Measurements from ENCODE around the gene BORCS8.
"Not testable (repeated sequence)": the region's sequence is repeated elsewhere in the genome, so short reads cannot be mapped to it uniquely, and the experiment has no call there.

BORCS8 gene

DNA sequence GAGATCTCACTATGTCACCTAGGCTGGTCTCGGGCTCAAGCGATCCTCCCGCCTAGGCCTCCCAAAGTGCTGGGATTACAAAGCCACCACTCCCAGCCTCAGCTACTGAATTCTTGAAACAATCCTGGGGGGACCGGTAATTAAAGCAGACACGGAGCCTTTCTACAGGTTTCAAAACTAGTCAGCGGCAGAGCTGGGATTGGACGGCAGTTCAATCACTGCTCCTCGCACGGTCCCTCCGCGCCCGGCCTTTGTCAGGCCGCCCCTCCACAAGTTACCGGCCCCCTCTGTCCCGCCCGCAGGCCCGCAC is 229 bp downstream of the BORCS8 start:
- TF ChIP-seq, protein P1, sequence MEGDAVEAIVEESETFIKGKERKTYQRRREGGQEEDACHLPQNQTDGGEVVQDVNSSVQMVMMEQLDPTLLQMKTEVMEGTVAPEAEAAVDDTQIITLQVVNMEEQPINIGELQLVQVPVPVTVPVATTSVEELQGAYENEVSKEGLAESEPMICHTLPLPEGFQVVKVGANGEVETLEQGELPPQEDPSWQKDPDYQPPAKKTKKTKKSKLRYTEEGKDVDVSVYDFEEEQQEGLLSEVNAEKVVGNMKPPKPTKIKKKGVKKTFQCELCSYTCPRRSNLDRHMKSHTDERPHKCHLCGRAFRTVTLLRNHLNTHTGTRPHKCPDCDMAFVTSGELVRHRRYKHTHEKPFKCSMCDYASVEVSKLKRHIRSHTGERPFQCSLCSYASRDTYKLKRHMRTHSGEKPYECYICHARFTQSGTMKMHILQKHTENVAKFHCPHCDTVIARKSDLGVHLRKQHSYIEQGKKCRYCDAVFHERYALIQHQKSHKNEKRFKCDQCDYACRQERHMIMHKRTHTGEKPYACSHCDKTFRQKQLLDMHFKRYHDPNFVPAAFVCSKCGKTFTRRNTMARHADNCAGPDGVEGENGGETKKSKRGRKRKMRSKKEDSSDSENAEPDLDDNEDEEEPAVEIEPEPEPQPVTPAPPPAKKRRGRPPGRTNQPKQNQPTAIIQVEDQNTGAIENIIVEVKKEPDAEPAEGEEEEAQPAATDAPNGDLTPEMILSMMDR (IDR thresholded peaks at IDR 0.05; ENCODE audit: control extremely low read depth, extremely low read depth, low read depth, missing control alignments), result no peak
- POLR2A ChIA-PET, result interaction anchor here (0.7 kb wide), 1 partner anchor 18 kb away, joined by 4 read pairs; no protein-coding TSS in a partner anchor
- DNase-seq (ENCODE audit: extremely low spot score), result no peak
- CTCF ChIA-PET, result interaction anchor here (0.9 to 2.9 kb wide), 3 partner anchors 17 to 45 kb away, joined by 3 to 11 read pairs (median 6); partner anchors contain the start of gene MEF2B

DNA sequence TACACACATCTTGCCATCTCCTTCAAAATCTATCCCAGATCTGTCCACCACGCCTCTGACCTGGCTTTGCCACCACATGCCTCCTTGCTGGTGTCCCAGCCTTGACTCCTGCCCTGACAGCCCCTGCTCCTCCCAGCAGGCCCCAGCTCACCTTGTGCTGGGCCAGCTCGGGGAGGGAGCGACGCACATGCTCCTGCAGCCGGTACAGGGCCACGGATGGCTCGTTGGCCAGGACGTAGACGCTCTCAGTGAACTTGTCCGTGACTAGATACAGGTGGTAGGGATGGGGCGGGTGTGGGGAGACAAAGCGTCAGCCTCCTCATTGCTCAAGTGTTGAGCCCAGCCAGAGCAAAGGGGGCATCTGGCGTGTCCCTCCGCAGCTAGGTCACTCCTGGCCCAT is 5.2 kb downstream of the BORCS8 start:
- ChIA-PET POLR2A (no interaction called here), CTCF (interaction anchor here (0.7 to 2.0 kb wide), 2 partner anchors 12 to 30 kb away, joined by 3 to 8 read pairs; no protein-coding TSS in a partner anchor)
- no peak for DNase-seq (ENCODE audit: extremely low spot score)
- TF ChIP-seq, protein P1 (IDR thresholded peaks at IDR 0.05; ENCODE audit: control extremely low read depth, extremely low read depth, low read depth, missing control alignments), result no peak

DNA sequence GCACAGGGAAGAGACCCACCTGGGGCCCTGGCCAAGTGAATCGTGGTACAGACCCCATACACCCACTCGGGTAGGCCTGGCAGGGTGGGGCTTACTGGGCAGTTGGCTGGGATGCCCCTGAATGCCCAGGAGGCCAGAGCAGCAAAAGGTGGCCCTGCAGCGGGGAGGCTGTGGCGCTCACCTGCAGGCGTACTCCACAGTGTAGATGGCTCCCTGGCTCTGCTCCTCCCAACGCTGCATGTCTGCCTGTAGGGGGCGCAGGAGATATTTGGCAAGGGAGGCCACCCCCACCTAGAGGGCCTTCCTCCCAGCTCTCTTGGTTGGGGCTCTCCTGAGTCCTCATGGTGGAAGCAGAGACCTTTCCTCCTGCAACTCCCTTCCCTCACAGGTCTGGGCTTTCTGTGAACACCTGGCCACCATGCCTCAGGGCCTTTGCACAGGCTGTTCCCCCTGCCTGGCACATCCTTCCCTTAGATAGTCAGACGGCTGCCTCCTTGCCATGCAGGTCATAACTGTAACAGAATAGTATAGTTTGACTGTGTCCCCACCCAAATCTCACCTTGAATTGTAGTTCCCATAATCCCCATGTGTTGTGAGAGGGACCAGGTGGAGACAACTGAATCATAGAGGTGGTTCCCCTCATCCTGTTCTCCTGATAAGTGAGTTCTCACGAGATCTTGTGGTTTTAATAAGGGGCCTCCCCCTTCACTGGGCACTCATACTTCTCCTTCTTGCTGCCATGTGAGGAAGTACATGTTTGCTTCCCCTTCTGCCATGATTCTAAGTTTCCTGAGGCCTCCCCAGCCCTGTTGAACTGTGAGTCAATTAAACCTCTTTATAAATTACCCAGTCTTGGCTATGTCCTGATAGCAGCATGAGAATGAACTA is 5.9 kb downstream of the BORCS8 start:
- POLR2A ChIA-PET, result no interaction called here
- TF ChIP-seq, protein P1 (IDR thresholded peaks at IDR 0.05; ENCODE audit: control extremely low read depth, extremely low read depth, low read depth, missing control alignments), result peak; percentile 46
- CTCF ChIA-PET, result interaction anchor here (2.0 to 2.9 kb wide), 2 partner anchors 11 to 12 kb away, joined by 8 to 21 read pairs; no protein-coding TSS in a partner anchor
- DNase-seq (ENCODE audit: extremely low spot score), result no peak

DNA sequence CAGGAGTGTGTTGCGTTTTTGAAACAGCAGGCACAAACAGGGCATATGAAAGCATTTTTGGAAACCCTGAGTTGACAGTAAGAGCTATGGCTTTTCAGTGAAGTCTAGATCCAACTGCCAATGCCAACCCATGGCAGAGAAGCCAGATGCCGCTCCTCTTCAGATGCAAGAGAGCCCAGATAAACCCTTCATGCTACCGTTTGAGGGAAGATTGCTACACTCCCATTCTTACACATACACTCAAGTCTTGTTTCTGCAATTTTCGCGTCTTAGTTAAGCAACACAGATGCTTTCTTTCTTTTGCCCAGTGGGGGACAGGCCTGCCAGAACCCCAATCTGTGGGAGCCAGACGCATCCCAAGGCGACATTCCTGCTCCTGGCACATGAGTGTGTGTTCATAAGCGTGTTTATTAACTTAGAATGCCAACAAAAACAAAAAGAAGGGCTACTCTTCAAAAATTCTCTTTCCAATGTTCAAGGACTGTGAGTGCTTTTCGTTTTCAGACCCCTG is 10.4 kb downstream of the BORCS8 start:
- DNase-seq (ENCODE audit: extremely low spot score), result no peak
- ChIA-PET CTCF (no interaction called here), POLR2A (no interaction called here)
- TF ChIP-seq, protein P1 (IDR thresholded peaks at IDR 0.05; ENCODE audit: control extremely low read depth, extremely low read depth, low read depth, missing control alignments), result no peak

DNA sequence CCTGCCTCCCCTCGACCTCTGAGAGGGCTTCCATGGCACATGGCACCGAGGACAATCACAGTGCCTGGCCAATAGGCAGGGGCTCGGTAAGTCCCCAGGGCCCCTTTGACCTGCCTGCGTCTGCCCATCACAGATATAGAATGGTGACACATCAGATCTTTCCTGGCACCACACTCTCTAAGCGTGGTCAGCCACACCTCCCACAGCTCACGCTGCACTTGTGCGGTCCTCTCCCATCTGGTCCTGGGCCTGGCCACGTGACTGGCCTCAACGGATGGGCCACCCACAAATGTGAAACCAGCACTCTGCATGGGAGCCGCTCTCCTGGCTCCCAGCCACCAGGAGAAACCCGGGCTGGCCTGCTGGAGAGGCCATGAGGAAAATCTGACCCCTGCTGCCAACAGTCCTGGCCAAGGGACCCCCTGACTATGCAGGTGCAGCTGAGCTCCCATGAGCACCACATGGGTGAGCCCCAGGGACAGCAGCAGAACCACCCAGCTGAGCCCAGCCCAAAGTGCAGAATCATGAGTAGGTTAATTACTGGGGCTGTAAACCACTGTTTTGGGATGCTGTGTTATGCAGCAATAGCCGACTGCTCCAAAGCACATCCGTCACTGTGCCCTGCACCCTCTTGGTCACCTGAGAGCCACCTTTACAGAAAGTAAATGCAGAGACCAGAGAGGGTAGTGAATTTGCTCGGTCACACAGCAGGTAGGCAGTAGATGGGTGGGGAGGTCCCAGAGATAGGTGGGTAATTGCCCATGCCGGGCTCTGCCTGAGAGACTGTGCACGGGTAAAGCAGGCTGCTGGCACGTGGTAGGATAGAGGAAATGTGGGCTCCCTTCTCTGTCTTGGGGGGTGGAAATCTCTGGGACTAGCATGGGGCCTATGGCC is 12.2 kb downstream of the BORCS8 start:
- ChIA-PET CTCF (interaction anchor here (14.0 kb wide), 1 partner anchor 34 kb away, joined by 302 read pairs; no protein-coding TSS in a partner anchor), POLR2A (no interaction called here)
- TF ChIP-seq, protein P1 (IDR thresholded peaks at IDR 0.05; ENCODE audit: control extremely low read depth, extremely low read depth, low read depth, missing control alignments), result no peak
- no peak for DNase-seq (ENCODE audit: extremely low spot score)

- no peak for DNase-seq (ENCODE audit: extremely low spot score)
- TF ChIP-seq, protein P1 (IDR thresholded peaks at IDR 0.05; ENCODE audit: control extremely low read depth, extremely low read depth, low read depth, missing control alignments), result no peak
- ChIA-PET CTCF (interaction anchor here (1.3 to 14.0 kb wide), 7 partner anchors 10 to 123 kb away, joined by 3 to 302 read pairs (median 20); no protein-coding TSS in a partner anchor), POLR2A (interaction anchor here (0.6 kb wide), 1 partner anchor 162 kb away, joined by 3 read pairs; no protein-coding TSS in a partner anchor)
Measured at GRCh38 chr19:19176950-19177349, 15.0 kb downstream of the BORCS8 start.

- CTCF ChIA-PET, result interaction anchor here (1.4 to 14.0 kb wide), 4 partner anchors 10 to 28 kb away, joined by 4 to 302 read pairs (median 7); no protein-coding TSS in a partner anchor
- POLR2A ChIA-PET, result interaction anchor here (0.7 kb wide), 1 partner anchor 12 kb away, joined by 4 read pairs; no protein-coding TSS in a partner anchor
- not testable (repeated sequence) for DNase-seq (ENCODE audit: extremely low spot score)
Measured at GRCh38 chr19:19173243-19173642, 18.7 kb downstream of the BORCS8 start.
